GM12873 (cell line): Measurements from ENCODE around the gene SPAG16.

Source experiments
- TF ChIP-seq, protein P1 (sequence below): IDR thresholded peaks from 2 replicates; pipeline ENCODE4 v1.5.1; 2012; ENCODE audit warnings: low read depth, mild to moderate bottlenecking, moderate library complexity, low read length, control low read depth; ENCODE audit not compliant: insufficient read depth; ENCODE audit errors: missing control alignments

The SPAG16 gene

DNA sequence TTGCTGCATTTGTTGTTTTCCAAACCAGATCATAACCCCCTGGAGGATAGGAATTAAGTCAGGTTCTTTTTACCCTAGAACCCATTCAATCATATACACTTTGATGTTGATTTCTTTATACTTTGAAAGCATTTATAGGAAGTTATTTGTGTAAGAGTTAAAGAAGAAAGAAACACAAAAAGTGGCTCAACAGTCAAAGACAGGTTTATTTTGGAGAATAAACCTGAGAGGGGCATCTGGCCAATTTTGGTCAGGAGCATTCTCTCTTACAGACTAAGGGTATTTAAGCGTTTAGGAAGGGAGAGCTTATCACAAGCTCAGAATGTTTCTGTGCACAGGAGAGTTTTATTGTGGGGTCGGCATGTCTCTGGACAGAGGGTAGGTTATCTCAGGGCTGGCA is 398.0 kb downstream of the SPAG16 start:
- TF ChIP-seq, protein P1, sequence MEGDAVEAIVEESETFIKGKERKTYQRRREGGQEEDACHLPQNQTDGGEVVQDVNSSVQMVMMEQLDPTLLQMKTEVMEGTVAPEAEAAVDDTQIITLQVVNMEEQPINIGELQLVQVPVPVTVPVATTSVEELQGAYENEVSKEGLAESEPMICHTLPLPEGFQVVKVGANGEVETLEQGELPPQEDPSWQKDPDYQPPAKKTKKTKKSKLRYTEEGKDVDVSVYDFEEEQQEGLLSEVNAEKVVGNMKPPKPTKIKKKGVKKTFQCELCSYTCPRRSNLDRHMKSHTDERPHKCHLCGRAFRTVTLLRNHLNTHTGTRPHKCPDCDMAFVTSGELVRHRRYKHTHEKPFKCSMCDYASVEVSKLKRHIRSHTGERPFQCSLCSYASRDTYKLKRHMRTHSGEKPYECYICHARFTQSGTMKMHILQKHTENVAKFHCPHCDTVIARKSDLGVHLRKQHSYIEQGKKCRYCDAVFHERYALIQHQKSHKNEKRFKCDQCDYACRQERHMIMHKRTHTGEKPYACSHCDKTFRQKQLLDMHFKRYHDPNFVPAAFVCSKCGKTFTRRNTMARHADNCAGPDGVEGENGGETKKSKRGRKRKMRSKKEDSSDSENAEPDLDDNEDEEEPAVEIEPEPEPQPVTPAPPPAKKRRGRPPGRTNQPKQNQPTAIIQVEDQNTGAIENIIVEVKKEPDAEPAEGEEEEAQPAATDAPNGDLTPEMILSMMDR = no peak

DNA sequence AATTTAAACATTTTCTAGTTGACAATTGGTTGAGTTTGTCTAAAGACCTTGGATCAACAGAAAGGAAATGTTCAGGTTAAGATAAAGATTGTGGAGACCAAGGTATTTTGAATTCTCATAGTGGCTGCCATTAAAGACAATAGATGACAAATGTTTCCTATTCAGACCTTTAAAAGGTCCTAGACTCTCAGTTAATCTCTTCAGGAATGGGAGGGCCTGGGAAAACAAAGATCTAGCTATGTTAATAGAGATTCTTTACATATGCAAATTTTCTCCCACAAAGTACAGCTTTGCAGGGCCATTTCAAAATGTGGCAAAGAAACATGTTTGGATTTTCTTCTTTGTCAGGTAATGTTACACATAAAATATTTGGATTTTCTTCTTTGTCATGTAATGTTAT is 403.9 kb downstream of the SPAG16 start:
- TF ChIP-seq, protein P1 = no peak

GRCh38 chr2:213689585-213689984 is 405.3 kb downstream of the SPAG16 start:
- TF ChIP-seq, protein P1 = no peak

- TF ChIP-seq, protein P1 = no peak
Measured at GRCh38 chr2:213691351-213691750, 407.1 kb downstream of the SPAG16 start.

- TF ChIP-seq, protein P1 = no peak
Measured at GRCh38 chr2:213696442-213696841, 412.2 kb downstream of the SPAG16 start.

DNA sequence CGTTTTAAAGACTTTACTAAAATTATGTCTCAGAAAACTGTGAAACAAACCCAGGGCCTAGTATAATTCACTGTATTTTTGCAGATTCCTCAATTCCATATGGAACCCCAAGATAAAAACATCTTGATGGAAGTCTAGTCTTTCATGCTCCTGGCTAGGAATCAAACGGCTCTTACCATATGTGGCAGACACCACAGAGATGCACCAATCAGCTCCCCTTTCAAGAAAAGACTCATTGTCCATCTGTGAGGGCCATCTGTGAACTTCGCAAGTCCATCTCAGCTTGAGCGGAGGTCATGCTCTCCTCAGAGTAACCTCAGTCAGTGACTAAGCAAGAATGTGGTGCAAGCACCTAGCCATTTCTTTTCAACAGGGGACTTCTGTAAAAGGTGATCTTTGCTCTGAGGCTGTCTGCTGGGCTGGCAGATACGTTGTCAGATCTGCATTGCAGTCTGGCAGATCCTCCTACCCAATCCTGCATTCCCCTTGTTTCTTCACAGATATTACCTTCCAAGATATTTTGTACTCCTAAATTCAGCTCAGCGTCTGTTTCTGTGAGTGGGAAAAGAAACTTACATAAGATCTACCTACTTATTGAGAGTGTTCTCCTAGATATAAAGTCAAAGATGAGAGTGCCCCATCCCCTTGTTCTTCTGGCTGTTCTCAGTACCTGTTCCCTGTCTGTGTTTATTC is 419.3 kb downstream of the SPAG16 start:
- TF ChIP-seq, protein P1 = no peak

GRCh38 chr2:213710164-213710563 is 425.9 kb downstream of the SPAG16 start:
- TF ChIP-seq, protein P1 = no peak
